WERI-Rb-1 (cell line): ENCODE data around the gene LAIR1.

Experiments
- DNase-seq: peaks from one replicate; pipeline ENCODE4 v3.0.0-alpha.2; 2020
- H3K27ac ChIP-seq: fragments of 250-450 bp; sonication (Bioruptor Pico); 2 replicates; pipeline ENCODE4 v1.5.1; 2020; ENCODE audit warnings: mild to moderate bottlenecking, moderate library complexity
- H3K27me3 ChIP-seq: fragments of 250-450 bp; sonication (Bioruptor Pico); 2 replicates; pipeline ENCODE4 v1.5.1; 2021; ENCODE audit warnings: mild to moderate bottlenecking, low read depth, moderate library complexity; ENCODE audit not compliant: insufficient read depth, severe bottlenecking
- H3K36me3 ChIP-seq: fragments of 250-450 bp; sonication (Bioruptor Pico); 2 replicates; pipeline ENCODE4 v1.5.1; 2020; ENCODE audit warnings: mild to moderate bottlenecking, moderate library complexity
- H3K4me3 ChIP-seq: 2 replicates; pipeline ENCODE4 v1.5.1; 2011; ENCODE audit warnings: low read depth, mild to moderate bottlenecking, control low read depth, low read length
- H3K9me3 ChIP-seq: fragments of 250-450 bp; sonication (Bioruptor Pico); 2 replicates; pipeline ENCODE4 v1.5.1; 2021; ENCODE audit warnings: mild to moderate bottlenecking, moderate library complexity; ENCODE audit not compliant: severe bottlenecking
- CTCF ChIP-seq: IDR thresholded peaks from 2 replicates; pipeline ENCODE4 v1.5.1; 2011; ENCODE audit warnings: low read depth, mild to moderate bottlenecking, control low read depth, inconsistent platforms, low read length

Gene LAIR1

GRCh38 chr19:54302257-54302656 is 62.5 kb downstream of the LAIR1 start:
- no peak for DNase-seq
- Histone ChIP-seq H3K36me3 (no peaks in the 10 kb centered on the region), H3K27me3 (peaks cover 87% of the 10 kb centered on the region), H3K9me3 (no peaks in the 10 kb centered on the region), H3K27ac (no peak overlapping the region), H3K4me3 (no peak overlapping the region)
- TF ChIP-seq CTCF: no peak
